Stimulated activated memory B cell treated with anti-CD40 and anti-IgM and Interleukin-4, amounts not matched to agents 10 μg/mL and 1 μg/mL and 100 μg/mL, for 72 hours (primary cell): ENCODE results near the gene TNNI3K.

ENCODE experiments used
- ATAC-seq: fragments of 150-1000 bp; cut with Tn5 transposase; 2 replicates; pipeline ENCODE4 v1.10.0; 2021
- H3K27ac Mint-ChIP-seq: one replicate; pipeline ENCODE4 v1.8.0; 2022; ENCODE audit warnings: mild to moderate bottlenecking, mixed read lengths
- H3K27me3 Mint-ChIP-seq: one replicate; pipeline ENCODE4 v1.8.0; 2022; ENCODE audit warnings: mixed read lengths
- H3K36me3 Mint-ChIP-seq: one replicate; pipeline ENCODE4 v1.8.0; 2022; ENCODE audit warnings: mixed read lengths
- H3K4me1 Mint-ChIP-seq: one replicate; pipeline ENCODE4 v1.8.0; 2022; ENCODE audit warnings: mixed read lengths
- H3K4me3 Mint-ChIP-seq: one replicate; pipeline ENCODE4 v1.8.0; 2022; ENCODE audit warnings: mild to moderate bottlenecking, moderate library complexity, mixed read lengths
- H3K9me3 Mint-ChIP-seq: one replicate; pipeline ENCODE4 v1.8.0; 2022; ENCODE audit warnings: mixed read lengths

TNNI3K gene

DNA sequence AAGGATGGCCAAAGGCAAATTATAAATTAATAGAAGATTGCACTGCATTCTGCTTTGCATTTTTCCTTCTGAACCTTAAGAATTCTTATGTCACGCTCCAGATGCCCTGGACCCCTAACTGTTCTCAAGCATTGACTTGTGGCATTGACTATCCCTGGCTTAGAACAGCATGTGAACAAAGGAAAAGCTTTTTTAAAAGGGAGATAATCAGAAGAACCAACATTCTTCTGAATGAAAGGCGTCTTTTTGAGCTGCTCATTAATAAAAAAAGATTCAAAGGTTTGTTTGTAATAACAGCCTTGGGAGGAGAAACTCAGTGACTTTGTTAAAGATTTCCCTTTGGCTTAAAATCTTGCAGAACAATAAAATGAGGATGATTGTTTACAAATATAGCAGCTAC is 105.5 kb downstream of the TNNI3K start:
- Mint-ChIP-seq H3K27ac (no peak overlapping the region), H3K36me3 (no peaks in the 10 kb centered on the region), H3K4me1 (no peaks in the 10 kb centered on the region), H3K4me3 (no peak overlapping the region), H3K9me3 (no peaks in the 10 kb centered on the region), H3K27me3 (no peaks in the 10 kb centered on the region)
- ATAC-seq = no peak

DNA sequence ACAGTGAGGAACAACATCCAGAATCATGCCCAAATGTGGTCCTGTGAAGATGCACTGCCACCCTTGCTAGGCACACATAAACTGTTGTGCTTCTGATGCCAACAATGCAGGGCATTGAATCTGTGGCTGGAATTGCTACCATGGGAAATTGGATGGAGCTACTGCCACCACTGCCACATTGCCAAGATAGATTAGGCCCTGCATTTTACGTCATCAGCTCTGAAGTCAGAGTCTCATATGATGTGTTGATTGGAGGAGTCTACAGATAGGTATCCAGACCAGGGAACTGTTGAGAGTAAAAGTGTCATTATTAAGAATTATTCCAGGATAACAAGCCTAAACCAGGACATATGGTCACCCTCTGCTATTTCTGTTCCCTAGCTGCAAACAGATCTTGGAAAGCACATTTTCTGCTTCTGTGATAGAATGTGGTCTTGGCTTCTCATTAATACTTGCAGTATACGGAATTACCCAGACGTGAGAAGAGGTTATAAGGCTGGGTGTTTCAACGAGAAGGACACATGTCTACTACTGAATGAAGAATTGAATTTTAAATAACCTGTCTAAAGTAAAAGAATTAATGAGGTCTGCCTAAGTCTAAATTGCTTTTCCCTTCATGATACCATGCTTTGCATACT is 106.6 kb downstream of the TNNI3K start:
- no peak overlapping the region for H3K4me3 Mint-ChIP-seq
- no peaks in the 10 kb centered on the region for H3K27me3 Mint-ChIP-seq
- ATAC-seq = no peak

DNA sequence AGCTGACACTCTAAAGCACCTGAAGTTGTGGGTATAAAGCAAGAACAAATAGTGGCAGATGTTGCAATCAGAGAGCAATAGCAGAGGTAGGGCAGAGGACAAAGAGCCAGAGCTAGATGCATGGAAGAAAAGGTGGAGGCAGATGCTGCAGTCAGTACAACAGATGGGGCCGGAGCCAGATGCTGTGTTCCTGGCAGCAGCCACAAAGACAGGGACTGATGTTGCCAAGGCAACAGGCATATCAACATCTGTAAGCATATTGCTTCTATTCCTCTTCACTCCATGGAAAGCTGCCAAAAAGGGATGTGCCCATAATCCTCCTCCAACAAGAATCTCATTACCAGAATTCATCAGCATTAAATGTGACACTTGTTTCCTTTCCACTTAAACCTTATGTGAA is 108.0 kb downstream of the TNNI3K start:
- Mint-ChIP-seq H3K4me3 (no peak overlapping the region), H3K36me3 (no peaks in the 10 kb centered on the region), H3K27me3 (no peaks in the 10 kb centered on the region), H3K27ac (no peak overlapping the region), H3K9me3 (no peaks in the 10 kb centered on the region), H3K4me1 (no peaks in the 10 kb centered on the region)
- ATAC-seq = no peak

More for the DNA sequence above, 106.6 kb downstream of the TNNI3K start:
- Mint-ChIP-seq H3K4me1 (no peaks in the 10 kb centered on the region), H3K27ac (no peak overlapping the region), H3K9me3 (no peaks in the 10 kb centered on the region), H3K36me3 (no peaks in the 10 kb centered on the region)

DNA sequence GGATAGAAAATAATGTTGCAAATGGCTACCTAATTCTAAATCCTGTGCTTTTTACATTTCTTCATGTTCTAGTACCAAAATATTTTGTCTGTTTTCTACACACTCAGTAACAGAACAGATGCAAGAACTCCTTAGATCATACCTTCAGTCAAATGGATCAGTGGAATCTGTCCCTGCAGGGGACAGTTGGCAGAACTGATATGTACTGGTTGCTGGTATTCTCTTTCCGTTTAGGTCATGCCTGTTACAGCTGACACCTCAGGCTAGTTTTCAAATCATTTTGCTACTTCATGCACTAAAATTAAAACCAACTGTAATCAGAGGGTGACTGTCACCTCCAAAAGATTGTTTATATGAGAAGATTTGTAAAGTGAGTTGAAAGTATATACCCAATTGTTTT is 109.2 kb downstream of the TNNI3K start:
- Mint-ChIP-seq H3K9me3 (no peaks in the 10 kb centered on the region), H3K4me1 (no peaks in the 10 kb centered on the region), H3K27me3 (no peaks in the 10 kb centered on the region), H3K27ac (no peak overlapping the region), H3K36me3 (no peaks in the 10 kb centered on the region), H3K4me3 (no peak overlapping the region)
- ATAC-seq = no peak

DNA sequence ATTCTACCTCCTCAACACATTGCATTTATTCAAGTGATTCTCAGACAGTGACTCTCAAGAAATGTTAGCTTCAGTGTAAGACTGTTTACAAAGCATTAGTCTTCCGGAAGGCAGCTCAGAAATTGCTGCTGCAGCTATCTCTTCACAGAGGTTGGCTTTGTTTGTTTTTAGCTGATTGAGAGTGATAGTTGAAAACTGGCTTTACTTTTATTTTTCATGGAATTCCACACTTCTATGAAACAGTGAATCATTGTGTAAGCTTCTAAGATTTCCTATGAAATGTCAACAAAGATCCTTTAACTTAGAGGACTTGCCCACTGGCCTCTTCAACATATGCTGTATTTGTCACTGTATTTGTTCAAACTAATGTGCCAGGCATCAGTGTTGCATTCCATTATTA is 121.3 kb downstream of the TNNI3K start:
- H3K4me1 Mint-ChIP-seq = no peaks in the 10 kb centered on the region
- H3K4me3 Mint-ChIP-seq = no peak overlapping the region
- no peaks in the 10 kb centered on the region for H3K36me3 Mint-ChIP-seq
- H3K27ac Mint-ChIP-seq = no peak overlapping the region
- ATAC-seq = no peak
- no peaks in the 10 kb centered on the region for H3K27me3 Mint-ChIP-seq
- H3K9me3 Mint-ChIP-seq = peaks cover 2% of the 10 kb centered on the region

DNA sequence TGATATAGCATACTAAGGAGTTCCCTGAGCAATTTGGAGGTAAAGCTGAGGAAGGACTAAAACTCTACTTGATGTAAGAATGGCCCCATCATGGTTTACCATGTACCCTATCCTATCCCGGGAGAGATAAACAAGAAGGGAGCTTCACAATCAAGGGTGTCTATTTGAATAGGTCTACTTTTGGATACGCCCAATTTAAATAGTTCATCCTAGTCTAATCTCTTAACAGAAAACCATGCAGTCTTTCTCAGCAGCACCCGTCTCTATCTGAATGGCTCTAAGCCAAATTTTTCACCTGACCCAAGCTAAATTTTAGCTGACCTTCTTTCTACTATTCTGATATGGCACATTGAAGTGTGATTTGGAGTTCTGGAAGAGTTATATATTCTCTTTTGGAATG is 122.0 kb downstream of the TNNI3K start:
- no peak for ATAC-seq

DNA sequence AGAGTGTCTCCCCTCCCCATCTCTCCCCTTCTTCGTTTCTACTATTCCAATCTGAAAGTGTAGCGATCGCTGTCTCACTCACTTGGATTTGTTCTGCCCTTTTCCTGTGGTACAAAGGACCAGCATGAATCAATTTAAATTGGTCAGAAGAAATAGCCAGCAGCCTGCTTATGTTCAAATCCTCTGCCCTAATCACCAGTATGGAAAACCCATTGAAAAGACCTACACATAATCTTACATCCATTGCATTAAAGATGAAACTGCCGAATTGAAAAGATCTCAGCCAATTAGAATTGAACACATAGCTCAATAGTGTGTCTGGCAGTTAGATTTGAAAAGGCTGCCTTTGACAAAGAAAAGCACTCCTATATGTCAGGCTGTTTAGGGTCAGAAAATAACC is 122.6 kb downstream of the TNNI3K start:
- H3K9me3 Mint-ChIP-seq = no peaks in the 10 kb centered on the region
- no peaks in the 10 kb centered on the region for H3K36me3 Mint-ChIP-seq
- no peak overlapping the region for H3K4me3 Mint-ChIP-seq
- ATAC-seq = no peak
- H3K4me1 Mint-ChIP-seq = no peaks in the 10 kb centered on the region
- no peaks in the 10 kb centered on the region for H3K27me3 Mint-ChIP-seq
- H3K27ac Mint-ChIP-seq = no peak overlapping the region

More for the DNA sequence above, 122.0 kb downstream of the TNNI3K start:
- Mint-ChIP-seq H3K9me3 (no peaks in the 10 kb centered on the region), H3K36me3 (no peaks in the 10 kb centered on the region), H3K27ac (no peak overlapping the region), H3K4me1 (no peaks in the 10 kb centered on the region), H3K4me3 (no peak overlapping the region), H3K27me3 (no peaks in the 10 kb centered on the region)

DNA sequence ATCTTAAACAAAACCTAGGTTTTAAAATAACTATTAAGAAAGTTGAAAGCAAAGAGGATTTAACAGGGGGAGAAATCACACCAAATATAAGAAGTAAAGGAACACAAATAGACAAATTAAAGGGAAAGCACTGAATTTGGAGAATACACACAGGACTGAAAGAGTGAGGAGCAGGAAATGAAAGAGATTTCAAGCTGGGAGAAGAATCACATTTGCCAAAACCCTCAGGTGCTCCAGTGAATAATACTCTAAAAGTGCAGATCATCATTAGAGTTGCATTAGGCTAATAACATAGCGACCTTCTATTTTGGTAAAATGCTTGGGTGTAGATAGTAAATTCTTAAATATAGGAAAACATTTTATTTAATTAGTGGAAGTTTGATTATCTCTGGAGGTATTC is 127.5 kb downstream of the TNNI3K start:
- no peak overlapping the region for H3K27ac Mint-ChIP-seq
- no peaks in the 10 kb centered on the region for H3K4me1 Mint-ChIP-seq
- no peaks in the 10 kb centered on the region for H3K27me3 Mint-ChIP-seq
- no peak for ATAC-seq
- no peaks in the 10 kb centered on the region for H3K9me3 Mint-ChIP-seq
- H3K36me3 Mint-ChIP-seq = no peaks in the 10 kb centered on the region
- H3K4me3 Mint-ChIP-seq = no peak overlapping the region

DNA sequence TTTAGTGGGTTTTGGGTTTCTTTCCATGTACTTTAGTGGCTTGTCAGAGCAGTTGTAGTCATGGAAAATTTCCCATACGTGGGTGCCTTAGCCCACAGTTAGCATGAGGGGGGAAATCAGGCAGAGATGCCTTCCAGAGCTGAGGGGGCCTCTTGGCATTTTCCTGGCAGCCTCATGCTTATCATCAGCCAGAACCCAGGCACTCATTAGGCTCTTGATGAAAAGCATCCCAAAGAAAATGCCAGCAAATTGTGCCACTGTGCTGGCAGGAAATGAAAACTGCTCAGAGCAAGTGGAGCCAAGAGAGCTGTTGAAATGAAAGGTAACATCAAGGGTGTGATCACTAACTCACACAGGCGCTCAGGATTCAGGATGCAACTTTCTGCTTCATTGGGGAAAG is 128.0 kb downstream of the TNNI3K start:
- ATAC-seq = no peak
- no peaks in the 10 kb centered on the region for H3K9me3 Mint-ChIP-seq
- no peaks in the 10 kb centered on the region for H3K27me3 Mint-ChIP-seq

DNA sequence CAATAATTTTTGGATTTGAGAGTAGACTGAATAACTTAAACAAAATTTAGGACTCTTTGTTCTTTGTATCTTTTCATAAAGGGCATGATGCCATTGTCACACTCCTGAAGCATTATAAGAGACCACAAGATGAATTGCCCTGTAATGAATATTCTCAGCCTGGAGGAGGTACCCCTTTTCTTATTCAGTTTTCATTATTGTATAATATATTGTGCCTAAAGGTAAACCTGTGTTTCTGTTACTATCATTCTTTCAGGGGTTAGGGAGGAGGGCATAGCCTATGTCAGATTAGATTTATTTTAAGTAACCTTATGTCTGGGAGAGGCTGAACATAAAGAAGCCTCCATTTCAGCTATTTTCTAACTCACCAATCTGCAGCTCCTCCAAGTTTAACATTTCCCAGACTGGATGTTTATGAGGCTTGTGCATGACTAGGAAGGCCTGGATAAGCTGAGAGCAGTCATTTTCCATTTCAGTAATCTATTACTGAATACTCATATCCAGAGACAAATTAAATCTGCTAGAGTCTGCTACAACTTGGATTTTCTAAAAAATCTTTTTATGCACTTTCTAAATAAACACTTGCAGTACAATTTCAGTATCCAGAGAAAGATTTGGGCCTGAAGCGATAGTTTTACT is 132.1 kb downstream of the TNNI3K start:
- Mint-ChIP-seq H3K4me1 (no peaks in the 10 kb centered on the region), H3K9me3 (no peaks in the 10 kb centered on the region), H3K27me3 (no peaks in the 10 kb centered on the region), H3K27ac (no peak overlapping the region), H3K4me3 (no peak overlapping the region), H3K36me3 (no peaks in the 10 kb centered on the region)
- ATAC-seq = no peak

More for the DNA sequence above, 128.0 kb downstream of the TNNI3K start:
- Mint-ChIP-seq H3K4me3 (no peak overlapping the region), H3K27ac (no peak overlapping the region), H3K36me3 (no peaks in the 10 kb centered on the region), H3K4me1 (no peaks in the 10 kb centered on the region)

DNA sequence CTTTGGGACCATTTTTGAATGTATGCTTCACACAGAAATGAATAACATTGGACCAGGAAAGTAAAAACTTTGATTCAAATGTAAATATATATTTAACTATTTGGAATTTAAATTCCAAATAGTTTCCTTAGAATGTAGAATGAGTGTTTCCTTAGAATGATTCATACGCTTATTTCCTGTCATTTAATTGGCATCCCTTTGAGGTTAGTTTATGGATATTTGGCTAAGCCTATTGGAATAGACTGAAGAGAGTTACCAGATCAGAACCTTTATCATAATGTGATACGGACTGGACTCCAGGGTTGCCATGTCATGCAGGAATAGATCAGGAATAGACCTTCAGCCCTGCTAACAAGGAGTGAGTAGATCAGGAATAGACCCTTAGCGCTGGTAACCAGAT is 133.1 kb downstream of the TNNI3K start:
- no peaks in the 10 kb centered on the region for H3K4me1 Mint-ChIP-seq
- H3K36me3 Mint-ChIP-seq = no peaks in the 10 kb centered on the region
- no peak overlapping the region for H3K4me3 Mint-ChIP-seq
- no peaks in the 10 kb centered on the region for H3K9me3 Mint-ChIP-seq
- H3K27me3 Mint-ChIP-seq = no peaks in the 10 kb centered on the region
- H3K27ac Mint-ChIP-seq = no peak overlapping the region
- ATAC-seq = no peak

DNA sequence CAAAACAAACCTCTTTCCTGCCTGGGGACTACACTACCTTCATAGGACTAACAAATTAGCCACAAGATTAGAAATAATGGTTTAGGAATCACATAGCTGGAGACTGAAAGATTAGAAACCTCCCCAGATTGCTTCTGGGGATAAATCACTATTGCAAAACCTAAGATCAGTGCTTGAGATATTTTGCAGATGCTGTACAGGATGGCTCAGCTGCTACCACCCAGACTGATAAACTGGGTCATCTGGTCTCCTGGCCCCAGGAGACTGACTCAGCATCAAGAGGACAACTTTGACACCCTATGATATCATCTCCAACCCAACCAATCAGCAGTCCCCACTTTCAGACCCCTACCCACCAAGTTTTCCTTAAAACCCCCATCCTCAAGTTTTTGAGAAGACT is 140.2 kb downstream of the TNNI3K start:
- ATAC-seq = no peak
- H3K27ac Mint-ChIP-seq = no peak overlapping the region
- H3K36me3 Mint-ChIP-seq = no peaks in the 10 kb centered on the region
- peaks cover 2% of the 10 kb centered on the region for H3K27me3 Mint-ChIP-seq
- no peak overlapping the region for H3K4me3 Mint-ChIP-seq
- no peaks in the 10 kb centered on the region for H3K9me3 Mint-ChIP-seq
- no peaks in the 10 kb centered on the region for H3K4me1 Mint-ChIP-seq

DNA sequence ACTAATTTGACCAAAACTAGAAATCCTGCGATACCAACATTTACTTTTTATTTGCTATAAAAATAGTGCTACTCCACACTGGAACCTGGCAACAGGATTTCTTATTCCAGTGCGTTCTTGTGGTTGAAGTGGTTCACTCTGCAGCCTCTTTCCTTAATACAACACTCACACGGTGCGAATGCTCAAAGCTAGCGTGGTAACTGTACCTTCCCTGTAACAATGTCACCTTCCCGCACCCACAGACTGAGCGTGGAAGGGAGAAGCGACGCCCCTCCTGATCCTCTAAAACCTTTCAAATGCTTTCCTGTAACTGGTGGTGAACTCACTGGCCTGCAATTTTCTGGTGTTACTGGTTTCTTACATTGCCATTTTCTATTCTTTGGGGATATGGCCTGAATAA is 145.1 kb downstream of the TNNI3K start:
- peaks cover 6% of the 10 kb centered on the region for H3K27me3 Mint-ChIP-seq
- ATAC-seq = no peak
- H3K27ac Mint-ChIP-seq = no peak overlapping the region
- no peaks in the 10 kb centered on the region for H3K9me3 Mint-ChIP-seq
- no peak overlapping the region for H3K4me3 Mint-ChIP-seq
- H3K36me3 Mint-ChIP-seq = no peaks in the 10 kb centered on the region
- H3K4me1 Mint-ChIP-seq = no peaks in the 10 kb centered on the region

DNA sequence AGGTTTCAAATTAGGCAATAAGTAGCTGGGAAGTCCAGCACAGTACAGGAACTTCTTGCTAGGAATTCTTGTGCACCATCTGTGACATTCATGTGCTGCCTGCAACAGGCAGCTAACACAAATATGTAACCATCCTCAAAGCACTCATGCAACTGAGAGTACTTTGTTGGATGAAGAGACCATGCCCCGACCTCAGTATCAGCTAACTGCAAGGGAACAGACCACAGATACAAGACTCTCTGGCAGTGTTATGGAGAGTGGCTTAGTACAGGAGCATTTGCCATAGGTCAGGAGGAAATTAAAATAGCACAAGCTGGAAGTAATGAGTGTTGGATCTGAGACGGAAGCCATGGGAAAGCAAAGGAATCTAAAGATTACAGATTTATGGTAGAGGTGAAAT is 153.7 kb downstream of the TNNI3K start:
- H3K36me3 Mint-ChIP-seq = no peaks in the 10 kb centered on the region
- no peak overlapping the region for H3K4me3 Mint-ChIP-seq
- H3K9me3 Mint-ChIP-seq = no peaks in the 10 kb centered on the region
- no peaks in the 10 kb centered on the region for H3K4me1 Mint-ChIP-seq
- H3K27ac Mint-ChIP-seq = no peak overlapping the region
- no peak for ATAC-seq
- no peaks in the 10 kb centered on the region for H3K27me3 Mint-ChIP-seq

DNA sequence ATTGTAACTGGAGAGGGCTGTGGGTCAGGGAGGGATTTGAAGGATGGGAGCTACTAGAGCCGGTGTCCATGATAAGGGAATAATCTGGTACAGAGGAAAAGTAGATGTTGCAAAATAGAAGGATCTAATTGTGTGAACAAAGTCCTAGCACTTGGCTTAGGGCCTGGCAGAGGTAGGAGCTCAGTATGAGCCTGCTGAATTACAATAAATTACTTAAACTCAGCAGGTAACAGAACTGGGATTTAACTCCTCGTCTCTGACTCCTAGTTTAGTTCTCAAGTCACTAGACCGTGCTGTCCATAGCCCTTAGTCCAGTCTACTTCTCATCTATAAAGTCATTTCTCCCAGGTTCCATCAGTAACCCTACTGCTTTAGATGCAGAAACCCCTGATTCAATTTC is 157.0 kb downstream of the TNNI3K start:
- Mint-ChIP-seq H3K9me3 (no peaks in the 10 kb centered on the region), H3K27me3 (no peaks in the 10 kb centered on the region), H3K36me3 (no peaks in the 10 kb centered on the region), H3K4me1 (peaks cover 6% of the 10 kb centered on the region), H3K27ac (no peak overlapping the region), H3K4me3 (no peak overlapping the region)
- ATAC-seq = no peak

DNA sequence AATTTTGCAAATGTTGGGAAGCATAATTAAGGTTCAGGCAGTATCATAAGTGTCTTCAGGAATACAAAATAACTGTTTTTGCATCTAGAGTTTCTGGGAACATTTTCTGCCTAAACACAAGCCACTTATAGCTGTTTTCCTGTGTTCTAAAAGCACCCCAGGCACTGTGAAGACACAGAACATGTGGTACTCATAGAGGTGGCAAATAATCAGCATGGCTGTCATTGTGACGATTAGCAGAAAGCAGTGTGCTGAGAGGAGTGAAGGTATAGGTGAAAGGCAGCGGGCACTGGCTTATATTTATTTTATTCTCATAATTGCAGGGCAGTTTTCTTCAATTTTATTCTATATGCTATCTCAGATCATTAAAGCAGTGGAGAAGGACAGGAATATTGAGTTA is 157.7 kb downstream of the TNNI3K start:
- Mint-ChIP-seq H3K4me1 (peaks cover 8% of the 10 kb centered on the region), H3K27ac (no peak overlapping the region), H3K4me3 (no peak overlapping the region), H3K27me3 (no peaks in the 10 kb centered on the region), H3K36me3 (no peaks in the 10 kb centered on the region), H3K9me3 (no peaks in the 10 kb centered on the region)
- ATAC-seq = no peak
